Gastrocnemius medialis (tissue), 4 donors: ENCODE measurements around the gene OR2L8.

Source experiments
- POLR2A ChIP-seq, 2 donors: fragments of 450-650 bp; IDR thresholded peaks; one replicate each; pipeline ENCODE4 v1.6.1; 2017; ENCODE audit warnings: antibody characterized with exemption in 2 of 2, mild to moderate bottlenecking in 2 of 2, moderate library complexity in 2 of 2
- TF ChIP-seq, protein P1 (sequence below), 5 experiments: fragments of 450-650 bp in 3 of 5; fragments of 200-600 bp in 2 of 5; sonication (generic) in 2 of 5; IDR thresholded peaks in 4 of 5; conservative IDR thresholded peaks in 1 of 5; 1 replicate in 4 of 5; 2 replicates in 1 of 5; pipeline ENCODE4 v1.5.1; 2016 to 2019; ENCODE audit warnings: antibody characterized with exemption in 5 of 5, mild to moderate bottlenecking in 3 of 5, moderate library complexity in 3 of 5

DNA sequence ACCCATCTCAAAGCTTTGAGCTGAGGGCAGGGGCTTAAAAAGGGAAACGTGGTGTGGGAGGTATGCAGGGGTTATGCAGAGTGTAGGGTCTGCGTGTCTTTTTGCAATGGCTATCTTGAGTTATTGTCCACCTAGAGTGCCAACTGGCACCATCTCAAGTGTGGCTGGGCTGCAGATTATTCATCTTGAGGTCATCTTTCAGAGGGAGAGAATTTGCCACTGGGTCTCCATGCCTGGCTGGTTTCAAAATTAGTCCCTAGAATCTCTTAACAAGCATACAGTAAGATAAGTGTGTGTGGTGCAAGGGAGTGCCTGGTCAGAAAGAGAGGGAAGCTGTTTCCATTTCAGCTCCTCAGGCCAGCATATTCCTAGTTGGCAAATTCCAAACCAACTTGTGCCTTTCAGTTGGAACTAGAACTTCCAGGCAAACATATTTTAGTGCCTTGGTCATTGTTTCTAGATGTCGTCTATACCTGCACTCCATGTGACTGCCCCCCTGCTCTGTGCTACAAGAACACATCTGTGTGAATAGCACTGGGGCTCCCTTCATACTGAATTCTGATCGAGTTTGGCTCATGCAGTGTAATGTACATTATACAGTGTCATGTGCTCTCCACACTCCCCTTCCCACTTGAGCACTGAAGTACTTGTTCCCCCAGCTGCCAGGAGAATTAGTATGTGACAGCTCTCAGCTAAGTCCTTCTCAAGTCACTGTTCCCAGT lies 33.6 kb upstream of the OR2L8 start:
- TF ChIP-seq, protein P1, sequence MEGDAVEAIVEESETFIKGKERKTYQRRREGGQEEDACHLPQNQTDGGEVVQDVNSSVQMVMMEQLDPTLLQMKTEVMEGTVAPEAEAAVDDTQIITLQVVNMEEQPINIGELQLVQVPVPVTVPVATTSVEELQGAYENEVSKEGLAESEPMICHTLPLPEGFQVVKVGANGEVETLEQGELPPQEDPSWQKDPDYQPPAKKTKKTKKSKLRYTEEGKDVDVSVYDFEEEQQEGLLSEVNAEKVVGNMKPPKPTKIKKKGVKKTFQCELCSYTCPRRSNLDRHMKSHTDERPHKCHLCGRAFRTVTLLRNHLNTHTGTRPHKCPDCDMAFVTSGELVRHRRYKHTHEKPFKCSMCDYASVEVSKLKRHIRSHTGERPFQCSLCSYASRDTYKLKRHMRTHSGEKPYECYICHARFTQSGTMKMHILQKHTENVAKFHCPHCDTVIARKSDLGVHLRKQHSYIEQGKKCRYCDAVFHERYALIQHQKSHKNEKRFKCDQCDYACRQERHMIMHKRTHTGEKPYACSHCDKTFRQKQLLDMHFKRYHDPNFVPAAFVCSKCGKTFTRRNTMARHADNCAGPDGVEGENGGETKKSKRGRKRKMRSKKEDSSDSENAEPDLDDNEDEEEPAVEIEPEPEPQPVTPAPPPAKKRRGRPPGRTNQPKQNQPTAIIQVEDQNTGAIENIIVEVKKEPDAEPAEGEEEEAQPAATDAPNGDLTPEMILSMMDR (IDR thresholded peaks at IDR 0.05 in 4 of 5, conservative IDR thresholded peaks at IDR 0.05 in 1 of 5): no peak
- TF ChIP-seq POLR2A (IDR thresholded peaks at IDR 0.05): no peak
